ENCODE measurements around the gene DYNLT4. TPM values are rescaled to one million over a fixed set of nuclear protein-coding genes. Genes with fewer than 3 reads are reported as not detected.
"Not testable (repeated sequence)": the region's sequence is repeated elsewhere in the genome, so short reads cannot be mapped to it uniquely, and the experiment has no call there.

DYNLT4 gene
- polyA plus RNA-seq, 1 of the 3 experiments (the other 2 are of a cell fraction): 0.61 TPM

DNA sequence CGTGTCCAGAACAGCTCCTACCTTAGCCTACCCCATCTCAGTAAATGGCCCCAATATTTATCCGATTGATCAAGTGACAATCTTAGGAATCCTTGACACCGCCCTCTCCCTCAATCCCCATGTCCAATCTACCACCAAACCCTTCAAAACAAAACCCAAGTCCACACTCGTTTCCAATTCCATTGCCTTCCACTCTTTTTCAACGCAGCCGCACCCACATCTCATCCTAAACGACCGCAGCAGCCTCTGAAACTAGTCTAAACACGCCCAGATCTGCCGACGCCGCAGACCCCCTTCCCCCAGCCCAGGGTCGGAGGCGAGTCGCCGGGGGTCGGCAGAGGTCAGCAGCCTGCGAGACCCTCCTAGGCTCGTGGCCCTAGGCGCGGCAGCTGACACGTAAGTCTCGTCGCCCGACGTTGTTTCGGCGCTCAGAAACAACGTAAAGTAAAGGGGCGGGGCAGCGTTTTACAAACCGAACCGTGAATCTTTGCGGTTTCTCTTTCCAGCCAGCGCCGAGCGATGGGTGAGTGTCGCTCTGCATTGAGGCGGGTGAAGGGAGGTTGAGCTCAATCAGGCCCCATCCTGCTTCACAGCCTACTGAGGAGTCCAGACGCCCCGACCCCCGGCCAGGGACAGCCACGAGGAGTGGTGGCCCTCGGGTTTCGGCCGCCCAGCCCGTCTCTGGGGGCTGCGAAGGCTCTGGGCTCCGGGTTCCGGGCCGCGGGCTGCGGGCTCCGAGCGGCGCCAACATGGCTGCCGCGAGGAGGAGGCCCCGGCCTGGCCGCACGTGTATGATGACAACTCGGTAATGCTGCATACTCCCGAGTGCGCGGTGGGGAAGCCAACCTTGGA is 31.8 kb downstream of the DYNLT4 start, which contains the start of gene RPS8:
RPS8 (plus strand) TSS at position 463 of the 852 bp plus-strand sequence; CDS start at position 520, 57 bp downstream.
- Histone ChIP-seq H3K27me3 (ENCODE audit: insufficient read depth) (no peaks in the 10 kb centered on the region), H3K4me1 (ENCODE audit: control insufficient read depth in 1 of 2, insufficient read depth in 2 of 2, low read depth in 1 of 2, low read length in 1 of 2) (peaks cover 14 to 16% of the 10 kb centered on the region in 2 experiments; a peak in 3 of 4 replicates), H4K20me1 (ENCODE audit: insufficient read depth) (peaks cover 41% of the 10 kb centered on the region), H2AFZ (ENCODE audit: low read depth) (peak within 1 kb of the TSS; percentile 86), H3K9ac (peak within 1 kb of the TSS; percentile 93), H3K27ac (ENCODE audit: low read depth in 2 of 2, low read length in 1 of 2) (peak within 1 kb of the TSS; percentile 84 to 87), H3K9me2 (no peaks in the 10 kb centered on the region), H3F3A (replicated peaks; ENCODE audit: insufficient read depth) (peaks cover 51% of the 10 kb centered on the region), H3K4me3 (ENCODE audit: low read depth in 2 of 2, low read length in 1 of 2) (peak within 1 kb of the TSS; percentile 54 to 79), H3K9me3 (no peaks in the 10 kb centered on the region), H3K79me2 (ENCODE audit: insufficient read depth) (peaks cover 56% of the 10 kb centered on the region), H3K36me3 (replicated peaks in 1 of 2; ENCODE audit: control insufficient read depth in 1 of 2, insufficient read depth in 2 of 2, low read length in 1 of 2) (peaks cover 22 to 43% of the 10 kb centered on the region in 2 experiments), H3K4me2 (peak within 1 kb of the TSS; percentile 98)
- peak; percentile 90 for DNase-seq
- CTCF ChIA-PET: interaction anchor here (1.0 to 2.7 kb wide), 10 partner anchors 9 to 59 kb away, joined by 3 to 16 read pairs (median 4); partner anchors contain the start of genes BTBD19, PLK3 and RNU5D-1
- POLR2A ChIA-PET: interaction anchor here (0.6 to 2.5 kb wide), 25 partner anchors 9 to 565 kb away, joined by 3 to 22 read pairs (median 5); partner anchors contain the start of genes ARMH1, BEST4, BTBD19 and EIF2B3
- TF ChIP-seq REST (IDR thresholded peaks at IDR 0.05; ENCODE audit: low read depth, low read length) (0 out of 2 replicates have a peak, but pooled peaks have one; percentile 29), POLR2AphosphoS5 (IDR thresholded peaks at IDR 0.05; ENCODE audit: low read depth, low read length) (peak; percentile 99), SIN3A (IDR thresholded peaks at IDR 0.05; ENCODE audit: borderline replicate concordance, low read depth, low read length) (peak; percentile 85), GATA2 (CRISPR knock-in tag; IDR thresholded peaks at IDR 0.05) (no peak), FOSL2 (IDR thresholded peaks at IDR 0.05; ENCODE audit: borderline replicate concordance, low read depth) (no peak), MAX (IDR thresholded peaks at IDR 0.05; ENCODE audit: low read depth) (peak; percentile 82), FOXJ3 (CRISPR knock-in tag; IDR thresholded peaks at IDR 0.05) (0 out of 2 replicates have a peak, but pooled peaks have one; percentile 12), FOXM1 (IDR thresholded peaks at IDR 0.05; ENCODE audit: low read depth) (peak; percentile 85), USF1 (IDR thresholded peaks at IDR 0.05; ENCODE audit: borderline replicate concordance, low read depth) (peak; percentile 28; the same call in 1 of the 2 replicates), TAF1 (IDR thresholded peaks at IDR 0.05; ENCODE audit: borderline replicate concordance, low read depth, low read length) (peak; percentile 98), CHD2 (IDR thresholded peaks at IDR 0.05; ENCODE audit: low read length, partially characterized antibody) (peak; percentile 91), YY1 (IDR thresholded peaks at IDR 0.05; ENCODE audit: low read depth) (peak; percentile 82), MXI1 (IDR thresholded peaks at IDR 0.05; ENCODE audit: low read depth, low read length) (peak; percentile 92), USF2 (IDR thresholded peaks at IDR 0.05; ENCODE audit: borderline replicate concordance, low read depth, low read length) (no peak), ZBTB33 (IDR thresholded peaks at IDR 0.05; ENCODE audit: borderline replicate concordance, low read depth) (peak; percentile 70; the same call in 1 of the 2 replicates)
- 0% methylated on average over 42 of the region's 65 CpGs for WGBS (ENCODE audit: low lambda C conversion rate)

DNA sequence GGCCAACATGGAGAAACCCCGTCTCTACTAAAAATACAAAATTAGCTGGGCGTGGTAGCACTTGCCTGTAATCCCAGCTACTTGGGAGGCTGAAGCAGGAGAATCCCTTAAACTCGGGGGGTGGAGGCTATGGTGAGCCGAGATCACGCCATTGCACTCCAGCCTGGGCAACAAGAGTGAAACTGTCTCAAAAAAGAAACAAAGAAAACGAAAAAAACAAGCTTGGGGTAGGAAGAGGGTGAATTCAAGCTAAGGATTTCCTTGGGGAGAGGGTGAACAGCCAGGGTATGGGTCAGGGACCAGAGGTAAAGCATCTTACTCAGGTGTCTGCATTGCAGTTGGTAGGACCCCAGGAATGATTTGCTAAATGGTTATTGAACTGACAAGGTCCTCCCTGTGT is 40.7 kb downstream of the DYNLT4 start:
- H3K4me1 ChIP-seq (ENCODE audit: control insufficient read depth in 1 of 2, insufficient read depth in 2 of 2, low read depth in 1 of 2, low read length in 1 of 2): not testable (repeated sequence)
- ChIA-PET POLR2A (interaction anchor here (2.5 kb wide), 1 partner anchor 9 kb away, joined by 13 read pairs; the partner anchor contains the start of gene RPS8), CTCF (interaction anchor here (1.1 to 2.2 kb wide), 2 partner anchors 19 to 37 kb away, joined by 3 to 5 read pairs; no protein-coding TSS in a partner anchor)

More for the DNA sequence above, 40.7 kb downstream of the DYNLT4 start:
- H3K9me3 ChIP-seq; H3K27me3 ChIP-seq (ENCODE audit: insufficient read depth); H3K27ac ChIP-seq (ENCODE audit: low read depth in 2 of 2, low read length in 1 of 2); H3K4me3 ChIP-seq (ENCODE audit: low read depth in 2 of 2, low read length in 1 of 2); H2AFZ ChIP-seq (ENCODE audit: low read depth); H4K20me1 ChIP-seq (ENCODE audit: insufficient read depth); H3K79me2 ChIP-seq (ENCODE audit: insufficient read depth); H3K9me2 ChIP-seq; H3F3A ChIP-seq (replicated peaks; ENCODE audit: insufficient read depth); H3K4me2 ChIP-seq; H3K9ac ChIP-seq; DNase-seq: not testable (repeated sequence)
- H3K36me3 ChIP-seq (replicated peaks in 1 of 2; ENCODE audit: control insufficient read depth in 1 of 2, insufficient read depth in 2 of 2, low read length in 1 of 2): peaks cover 15 to 16% of the 10 kb centered on the region in 2 experiments
- 93% methylated on average over 6 of the region's 6 CpGs for WGBS (ENCODE audit: low lambda C conversion rate)
